Kidney tubule cell (primary cell): Measurements from ENCODE around the gene FKBP7.
"Not testable (repeated sequence)": the region's sequence is repeated elsewhere in the genome, so short reads cannot be mapped to it uniquely, and the experiment has no call there.

Experiments
- DNase-seq: peaks from one replicate; pipeline ENCODE4 v3.0.0-alpha.2; 2018; ENCODE audit warnings: low spot score

FKBP7 gene

GRCh38 chr2:178485356-178485755 lies 7.0 kb upstream of the FKBP7 start:
- DNase-seq, result no peak

GRCh38 chr2:178484245-178485041 lies 6.0 kb upstream of the FKBP7 start:
- peak; percentile 68 for DNase-seq

- DNase-seq, result peak; percentile 48
Measured at GRCh38 chr2:178482437-178482836, 4.0 kb upstream of the FKBP7 start.

GRCh38 chr2:178480227-178481181 lies 2.1 kb upstream of the FKBP7 start, which contains the start of gene PLEKHA3:
Gene PLEKHA3 (plus strand): TSS chr2:178480457. CDS start chr2:178480870, 413 bp downstream.
- DNase-seq, result peak; percentile 97

- no peak for DNase-seq
Measured at GRCh38 chr2:178479758-178480226, 1.4 kb upstream of the FKBP7 start.

GRCh38 chr2:178479275-178479616 lies 846 bp upstream of the FKBP7 start:
- no peak for DNase-seq

GRCh38 chr2:178478130-178478438 lies 316 bp downstream of the FKBP7 start:
- DNase-seq, result peak; percentile 31

GRCh38 chr2:178477443-178478129 lies 814 bp downstream of the FKBP7 start:
- DNase-seq, result no peak

GRCh38 chr2:178476477-178476876 lies 1.9 kb downstream of the FKBP7 start:
- DNase-seq, result no peak

GRCh38 chr2:178474560-178474959 lies 3.8 kb downstream of the FKBP7 start:
- DNase-seq, result no peak

GRCh38 chr2:178473931-178474330 lies 4.5 kb downstream of the FKBP7 start:
- DNase-seq, result peak; percentile 48

- DNase-seq, result no peak
Measured at GRCh38 chr2:178473373-178473772, 5.0 kb downstream of the FKBP7 start.

- DNase-seq, result not testable (repeated sequence)
Measured at GRCh38 chr2:178471313-178471712, 7.1 kb downstream of the FKBP7 start.

GRCh38 chr2:178469219-178469849 lies 9.1 kb downstream of the FKBP7 start:
- no peak for DNase-seq

- DNase-seq, result no peak
Measured at GRCh38 chr2:178457390-178457886, 21.0 kb downstream of the FKBP7 start.

- DNase-seq, result no peak
Measured at GRCh38 chr2:178455947-178456346, 22.5 kb downstream of the FKBP7 start.

- no peak for DNase-seq
Measured at GRCh38 chr2:178452870-178453269, 25.5 kb downstream of the FKBP7 start.

- DNase-seq, result no peak
Measured at GRCh38 chr2:178452334-178452733, 26.1 kb downstream of the FKBP7 start.

- DNase-seq, result peak; percentile 98
Measured at GRCh38 chr2:178450774-178451525, 27.4 kb downstream of the FKBP7 start, which contains the start of the genes PJVK and PRKRA. Gene PJVK (plus strand): TSS chr2:178451378. CDS start chr2:178453410, 2,032 bp downstream. Gene PRKRA (minus strand): TSS chr2:178451175. CDS start chr2:178451030, 145 bp downstream.

GRCh38 chr2:178450524-178450773 lies 28.0 kb downstream of the FKBP7 start:
- DNase-seq, result peak; percentile 82
